Right ventricle myocardium inferior (tissue), 1 donor: ENCODE results near the gene HBE1. TPM values are rescaled to one million over a fixed set of nuclear protein-coding genes. Genes with fewer than 3 reads are reported as not detected.

Source experiments
- ATAC-seq: fragments of 200-7000 bp; cut with Tn5 transposase; one replicate; pipeline ENCODE4 v1.9.1; 2020; ENCODE audit warnings: mild to moderate bottlenecking, moderate library complexity
- DNase-seq: peaks from one replicate; pipeline ENCODE4 v3.0.0; 2021; ENCODE audit errors: missing footprints
- intact Hi-C: fragments of 100-400 bp; cut with DNase I; formaldehyde crosslinking; loops from one replicate; pipeline ENCODE4 v1.11.0; 2022
- total RNA-seq: library from RNA; stranded (reverse); fragmentation: NEBNext Ultra II Directional; extraction: Animal tissue kit (Norgen Biotek cat#: 25700); gene quantifications from one replicate; pipeline ENCODE4 v1.2.1, GENCODE V29; 2021
- donor health status: DM: no; HTN: yes; CAD: no; lungs with severe emphysema.

HBE1 gene
- total RNA-seq, 1 donor from 2014 or later = not detected

GRCh38 chr11:5224538-5225479, 44.9 kb downstream of the HBE1 start:
- intact Hi-C loops = no loop called here
- ATAC-seq (no peak), DNase-seq (no peak)

DNA sequence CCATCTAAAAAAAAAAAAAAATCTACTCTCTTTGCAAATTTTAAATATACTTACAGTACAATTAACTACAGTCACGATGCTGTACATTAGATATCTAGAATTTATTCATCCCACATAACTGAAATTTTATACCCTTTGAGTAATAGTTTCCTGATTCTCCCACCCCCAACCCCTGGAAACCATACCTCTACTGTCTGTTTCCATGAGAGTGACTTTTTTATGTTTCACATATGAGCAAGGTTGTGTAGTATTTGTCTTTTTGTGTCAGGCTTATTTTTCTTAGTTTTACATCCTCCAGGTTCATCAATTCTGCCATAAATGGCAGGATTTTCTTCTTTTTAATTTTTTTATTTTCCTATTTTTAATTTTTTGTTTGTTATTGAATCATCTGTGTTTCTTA, 46.1 kb downstream of the HBE1 start:
- intact Hi-C loops = no loop called here
- DNase-seq = no peak
- ATAC-seq = no peak

GRCh38 chr11:5223146-5223545, 46.6 kb downstream of the HBE1 start:
- DNase-seq (no peak), ATAC-seq (no peak)
- intact Hi-C loops = no loop called here

Other genes with a start within 250 kb of the HBE1 start
- gene OR52J3, start 223.4 kb downstream of the HBE1 start, total RNA-seq = not detected
- gene OR52E2, start 210.3 kb downstream of the HBE1 start, total RNA-seq = not detected
- not detected for gene OR52E1, start 200.4 kb downstream of the HBE1 start, total RNA-seq
- not detected for gene OR52A5, start 131.6 kb downstream of the HBE1 start, total RNA-seq
- gene OR52A1, start 115.2 kb downstream of the HBE1 start, total RNA-seq = not detected
- not detected for gene OR51V1, start 69.3 kb downstream of the HBE1 start, total RNA-seq
- 140 TPM for gene HBB, start 42.9 kb downstream of the HBE1 start, total RNA-seq
- not detected for gene HBD, start 35.5 kb downstream of the HBE1 start, total RNA-seq
- not detected for gene HBG1, start 20.1 kb downstream of the HBE1 start, total RNA-seq
- not detected for gene HBG2, start 15.2 kb downstream of the HBE1 start, total RNA-seq
- gene OR51B4, start 32.0 kb upstream of the HBE1 start, total RNA-seq = not detected
- not detected for gene OR51B2, start 54.4 kb upstream of the HBE1 start, total RNA-seq
- gene OR51B5, start 73.6 kb upstream of the HBE1 start, total RNA-seq = not detected
- not detected for gene OR51B6, start 81.6 kb upstream of the HBE1 start, total RNA-seq
- not detected for gene OR51M1, start 113.9 kb upstream of the HBE1 start, total RNA-seq
- gene OR51Q1, start 152.2 kb upstream of the HBE1 start, total RNA-seq = not detected
- gene OR51I1, start 171.6 kb upstream of the HBE1 start, total RNA-seq = not detected
- gene OR51I2, start 179.4 kb upstream of the HBE1 start, total RNA-seq = not detected
- gene OR52D1, start 218.7 kb upstream of the HBE1 start, total RNA-seq = not detected
- not detected for gene UBQLN3, start 240.0 kb upstream of the HBE1 start, total RNA-seq
- 0.24 TPM for gene UBQLNL, start 246.8 kb upstream of the HBE1 start, total RNA-seq